Activated CD4-positive, alpha-beta memory T cell treated with anti-CD3 and anti-CD28 coated beads for 36 hours (primary cell): ENCODE results near the gene TAF5. TPM values are rescaled to one million over a fixed set of nuclear protein-coding genes. Genes with fewer than 3 reads are reported as not detected.
"Not testable (repeated sequence)": the region's sequence is repeated elsewhere in the genome, so short reads cannot be mapped to it uniquely, and the experiment has no call there.

Experiments used
- CTCF ChIA-PET: fragments of 350-600 bp; sonication (Branson Sonifier 250); formaldehyde crosslinking; loops from one replicate; lab custom pipeline; 2021; ENCODE audit warnings: antibody characterized with exemption, inconsistent platforms; lab: Charles Lee
- POLR2A ChIA-PET: fragments of 350-600 bp; sonication (Branson Sonifier 250); formaldehyde crosslinking; loops from one replicate; lab custom pipeline; 2021; ENCODE audit warnings: antibody characterized with exemption; lab: Charles Lee
- DNase-seq: peaks from one replicate; pipeline ENCODE4 v3.0.0-alpha.2; 2020
- H3K27ac Mint-ChIP-seq: one replicate; pipeline ENCODE4 v1.8.0; 2021; ENCODE audit warnings: mixed read lengths
- H3K27me3 Mint-ChIP-seq: one replicate; pipeline ENCODE4 v1.8.0; 2021; ENCODE audit warnings: mixed read lengths
- H3K36me3 Mint-ChIP-seq: one replicate; pipeline ENCODE4 v1.8.0; 2021; ENCODE audit warnings: mixed read lengths
- H3K4me1 Mint-ChIP-seq: one replicate; pipeline ENCODE4 v1.8.0; 2021; ENCODE audit warnings: low read depth, mixed read lengths
- H3K4me3 Mint-ChIP-seq: one replicate; pipeline ENCODE4 v1.8.0; 2021; ENCODE audit warnings: mild to moderate bottlenecking, mixed read lengths
- H3K9me3 Mint-ChIP-seq: one replicate; pipeline ENCODE4 v1.8.0; 2021; ENCODE audit warnings: mixed read lengths
- intact Hi-C: fragments of 100-400 bp; cut with micrococcal nuclease; formaldehyde crosslinking; loops from one replicate; pipeline ENCODE4 v1.15.1; 2023
- total RNA-seq, 2 experiments: library from RNA; stranded (reverse); gene quantifications; one replicate each; pipeline ENCODE4 v1.2.3, GENCODE V29; 2021

The TAF5 gene
- total RNA-seq, 2 experiments from 2014 or later, result 12.9 to 13.2 TPM

GRCh38 chr10:103359493-103359892, 8.3 kb upstream of the TAF5 start:
- H3K27ac Mint-ChIP-seq, DNase-seq, H3K9me3 Mint-ChIP-seq, H3K36me3 Mint-ChIP-seq, H3K27me3 Mint-ChIP-seq, H3K4me3 Mint-ChIP-seq, POLR2A ChIA-PET, H3K4me1 Mint-ChIP-seq, intact Hi-C loops, CTCF ChIA-PET: not testable (repeated sequence)

GRCh38 chr10:103360791-103361190, 7.0 kb upstream of the TAF5 start:
- H3K4me3 Mint-ChIP-seq, H3K4me1 Mint-ChIP-seq, H3K9me3 Mint-ChIP-seq, H3K27me3 Mint-ChIP-seq, CTCF ChIA-PET, H3K27ac Mint-ChIP-seq, H3K36me3 Mint-ChIP-seq, POLR2A ChIA-PET: not testable (repeated sequence)
- peak; percentile 22 for DNase-seq
- intact Hi-C loops, result loop anchor here (10.0 kb wide), 1 partner anchor 616 kb away; the partner anchor contains the start of gene WBP1L

- Mint-ChIP-seq H3K9me3 (no peaks in the 10 kb centered on the region), H3K36me3 (peaks cover 2% of the 10 kb centered on the region), H3K4me3 (peak overlapping the region; percentile 82), H3K27ac (peak overlapping the region; percentile 86), H3K4me1 (peaks cover 11% of the 10 kb centered on the region), H3K27me3 (no peaks in the 10 kb centered on the region)
- POLR2A ChIA-PET, result interaction anchor here (0.6 to 2.1 kb wide), 3 partner anchors 10 to 28 kb away, joined by 3 to 17 read pairs (median 12); partner anchors contain the start of genes ATP5MK, PCGF6 and PDCD11
- DNase-seq, result no peak
- intact Hi-C loops, result loop anchor here (1.0 to 10.0 kb wide), 4 partner anchors 16 to 725 kb away; partner anchors contain the start of genes BORCS7, PCGF6, TRIM8 and WBP1L
- CTCF ChIA-PET, result interaction anchor here (0.6 to 1.0 kb wide), 3 partner anchors 28 to 449 kb away, joined by 3 to 5 read pairs (median 3); partner anchors contain the start of gene CNNM2
Measured at GRCh38 chr10:103367379-103367781, 396 bp upstream of the TAF5 start.

- peaks cover 14% of the 10 kb centered on the region for H3K4me1 Mint-ChIP-seq
- POLR2A ChIA-PET, result no interaction called here
- peak overlapping the region; percentile 44 for H3K27ac Mint-ChIP-seq
- CTCF ChIA-PET, result interaction anchor here (1.4 kb wide), 1 partner anchor 112 kb away, joined by 3 read pairs; no protein-coding TSS in a partner anchor
- H3K4me3 Mint-ChIP-seq, result no peak overlapping the region
- peaks cover 22% of the 10 kb centered on the region for H3K36me3 Mint-ChIP-seq
- no peak for DNase-seq
- intact Hi-C loops, result no loop called here
- no peaks in the 10 kb centered on the region for H3K9me3 Mint-ChIP-seq
- H3K27me3 Mint-ChIP-seq, result no peaks in the 10 kb centered on the region
Measured at GRCh38 chr10:103373544-103373943, 5.8 kb downstream of the TAF5 start.

GRCh38 chr10:103374263-103374662, 6.5 kb downstream of the TAF5 start:
- Mint-ChIP-seq H3K27ac (no peak overlapping the region), H3K9me3 (no peaks in the 10 kb centered on the region), H3K27me3 (no peaks in the 10 kb centered on the region), H3K36me3 (peaks cover 22% of the 10 kb centered on the region), H3K4me1 (peaks cover 10% of the 10 kb centered on the region), H3K4me3 (no peak overlapping the region)
- ChIA-PET POLR2A (no interaction called here), CTCF (interaction anchor here (1.4 kb wide), 1 partner anchor 111 kb away, joined by 3 read pairs; no protein-coding TSS in a partner anchor)
- intact Hi-C loops, result no loop called here
- no peak for DNase-seq

- POLR2A ChIA-PET, result no interaction called here
- DNase-seq, result no peak
- peaks cover 15% of the 10 kb centered on the region for H3K36me3 Mint-ChIP-seq
- no peaks in the 10 kb centered on the region for H3K27me3 Mint-ChIP-seq
- H3K4me3 Mint-ChIP-seq, result no peak overlapping the region
- no peak overlapping the region for H3K27ac Mint-ChIP-seq
- no peaks in the 10 kb centered on the region for H3K4me1 Mint-ChIP-seq
- H3K9me3 Mint-ChIP-seq, result no peaks in the 10 kb centered on the region
- intact Hi-C loops, result no loop called here
- CTCF ChIA-PET, result interaction anchor here (1.2 to 1.3 kb wide), 2 partner anchors 49 to 100 kb away, joined by 3 read pairs; no protein-coding TSS in a partner anchor
Measured at GRCh38 chr10:103382769-103383168, 15.0 kb downstream of the TAF5 start.

- no peak for DNase-seq
- Mint-ChIP-seq H3K4me3 (no peak overlapping the region), H3K27ac (no peak overlapping the region), H3K9me3 (no peaks in the 10 kb centered on the region), H3K36me3 (peaks cover 38% of the 10 kb centered on the region), H3K27me3 (no peaks in the 10 kb centered on the region), H3K4me1 (peaks cover 50% of the 10 kb centered on the region)
- intact Hi-C loops, result no loop called here
- ChIA-PET POLR2A (no interaction called here), CTCF (interaction anchor here (1.1 kb wide), 1 partner anchor 43 kb away, joined by 3 read pairs; the partner anchor contains the start of gene PCGF6)
Measured at GRCh38 chr10:103394180-103394579, 26.4 kb downstream of the TAF5 start.

GRCh38 chr10:103395754-103396066, 27.9 kb downstream of the TAF5 start:
- Mint-ChIP-seq H3K4me3 (peak overlapping the region; percentile 95), H3K36me3 (peaks cover 49% of the 10 kb centered on the region), H3K9me3 (no peaks in the 10 kb centered on the region), H3K27me3 (no peaks in the 10 kb centered on the region), H3K4me1 (peaks cover 59% of the 10 kb centered on the region), H3K27ac (peak overlapping the region; percentile 88)
- POLR2A ChIA-PET, result interaction anchor here (1.2 to 1.7 kb wide), 4 partner anchors 8 to 203 kb away, joined by 4 to 12 read pairs (median 7); partner anchors contain the start of genes NT5C2, PCGF6 and TAF5
- intact Hi-C loops, result loop anchor here (1.0 to 5.0 kb wide), 3 partner anchors 27 to 477 kb away; partner anchors contain the start of gene CNNM2
- no peak for DNase-seq
- CTCF ChIA-PET, result interaction anchor here (1.0 to 1.4 kb wide), 5 partner anchors 27 to 95 kb away, joined by 3 to 6 read pairs (median 3); no protein-coding TSS in a partner anchor

- Mint-ChIP-seq H3K36me3 (peaks cover 47% of the 10 kb centered on the region), H3K27ac (peak within 1 kb of the TSS; percentile 88)
- CTCF ChIA-PET, result interaction anchor here (1.0 to 1.5 kb wide), 6 partner anchors 21 to 94 kb away, joined by 3 to 6 read pairs (median 3); no protein-coding TSS in a partner anchor
Measured at GRCh38 chr10:103396067-103396788, 28.5 kb downstream of the TAF5 start, which contains the start of the genes ATP5MK and PDCD11. Gene ATP5MK, minus strand, starts transcription at chr10:103396475. Its CDS starts 4,018 bp downstream, at chr10:103392457. Gene PDCD11, plus strand, starts transcription at chr10:103396626. Its CDS starts 1,801 bp downstream, at chr10:103398427.

GRCh38 chr10:103396789-103397087, 29.0 kb downstream of the TAF5 start:
- ChIA-PET POLR2A (interaction anchor here (1.3 to 1.7 kb wide), 3 partner anchors 9 to 29 kb away, joined by 3 to 12 read pairs (median 4); partner anchors contain the start of gene TAF5), CTCF (interaction anchor here (1.3 to 1.5 kb wide), 5 partner anchors 7 to 94 kb away, joined by 3 to 6 read pairs (median 3); no protein-coding TSS in a partner anchor)
- no peak for DNase-seq
- Mint-ChIP-seq H3K4me1 (peaks cover 59% of the 10 kb centered on the region), H3K27me3 (no peaks in the 10 kb centered on the region), H3K4me3 (peak overlapping the region; percentile 95), H3K9me3 (no peaks in the 10 kb centered on the region), H3K27ac (peak overlapping the region; percentile 88), H3K36me3 (peaks cover 45% of the 10 kb centered on the region)
- intact Hi-C loops, result loop anchor here (1.0 to 5.0 kb wide), 3 partner anchors 28 to 478 kb away; partner anchors contain the start of gene CNNM2

More at GRCh38 chr10:103396067-103396788, 28.5 kb downstream of the TAF5 start, which contains the start of the genes ATP5MK and PDCD11:
- no peaks in the 10 kb centered on the region for H3K27me3 Mint-ChIP-seq
- POLR2A ChIA-PET, result interaction anchor here (1.2 to 1.7 kb wide), 4 partner anchors 8 to 204 kb away, joined by 4 to 12 read pairs (median 7); partner anchors contain the start of genes NT5C2, PCGF6 and TAF5
- no peaks in the 10 kb centered on the region for H3K9me3 Mint-ChIP-seq
- peak; percentile 98 for DNase-seq
- intact Hi-C loops, result loop anchor here (1.0 to 5.0 kb wide), 3 partner anchors 28 to 478 kb away; partner anchors contain the start of gene CNNM2
- peaks cover 59% of the 10 kb centered on the region for H3K4me1 Mint-ChIP-seq
- H3K4me3 Mint-ChIP-seq, result peak within 1 kb of the TSS; percentile 95

- ChIA-PET CTCF (interaction anchor here (1.2 to 1.5 kb wide), 5 partner anchors 8 to 93 kb away, joined by 3 to 5 read pairs (median 3); no protein-coding TSS in a partner anchor), POLR2A (interaction anchor here (1.3 to 1.5 kb wide), 2 partner anchors 9 to 29 kb away, joined by 3 to 4 read pairs; no protein-coding TSS in a partner anchor)
- H3K4me3 Mint-ChIP-seq, result peak overlapping the region; percentile 95
- peak overlapping the region; percentile 88 for H3K27ac Mint-ChIP-seq
- intact Hi-C loops, result loop anchor here (5.0 kb wide), 1 partner anchor 85 kb away; no protein-coding TSS in a partner anchor
- peaks cover 48% of the 10 kb centered on the region for H3K36me3 Mint-ChIP-seq
- peak; percentile 10 for DNase-seq
- no peaks in the 10 kb centered on the region for H3K27me3 Mint-ChIP-seq
- H3K4me1 Mint-ChIP-seq, result peaks cover 59% of the 10 kb centered on the region
- H3K9me3 Mint-ChIP-seq, result no peaks in the 10 kb centered on the region
Measured at GRCh38 chr10:103397191-103397825, 29.5 kb downstream of the TAF5 start.
